ENCODE measurements around the gene RSRC2.

Gene RSRC2

GRCh38 chr12:122523846-122524718, 2.7 kb downstream of the RSRC2 start:
- no peak for DNase-seq
- no peak for TF ChIP-seq CTCF (IDR thresholded peaks at IDR 0.05; ENCODE audit: low read depth, low read length, missing control alignments)
- H3K4me3 ChIP-seq (ENCODE audit: low read depth, low read length): peak overlapping the region; percentile 64
- H3K36me3 ChIP-seq (replicated peaks): peaks cover 42% of the 10 kb centered on the region
- no peaks in the 10 kb centered on the region for H3K27me3 ChIP-seq (replicated peaks)
- in situ Hi-C loops (cut with HindIII; ENCODE audit: low pct_ligation_motif_present, low sequenced_read_pairs): no loop called here
- peak overlapping the region; percentile 68 for H3K27ac ChIP-seq

- no peaks in the 10 kb centered on the region for H3K27me3 ChIP-seq (replicated peaks)
- no peak for TF ChIP-seq CTCF (IDR thresholded peaks at IDR 0.05; ENCODE audit: low read depth, low read length, missing control alignments)
- H3K36me3 ChIP-seq (replicated peaks): peaks cover 50% of the 10 kb centered on the region
- in situ Hi-C loops (cut with HindIII; ENCODE audit: low pct_ligation_motif_present, low sequenced_read_pairs): no loop called here
- peak overlapping the region; percentile 68 for H3K27ac ChIP-seq
- peak; percentile 56 for DNase-seq
- H3K4me3 ChIP-seq (ENCODE audit: low read depth, low read length): peak overlapping the region; percentile 10
These were observed 3.5 kb downstream of the RSRC2 start for GRCh38 chr12:122523280-122523679.

- Histone ChIP-seq H3K36me3 (replicated peaks) (peaks cover 72% of the 10 kb centered on the region), H3K27ac (no peak overlapping the region), H3K27me3 (replicated peaks) (no peaks in the 10 kb centered on the region), H3K4me3 (ENCODE audit: low read depth, low read length) (no peak overlapping the region)
- no peak for DNase-seq
- TF ChIP-seq CTCF (IDR thresholded peaks at IDR 0.05; ENCODE audit: low read depth, low read length, missing control alignments): no peak
- in situ Hi-C loops (cut with HindIII; ENCODE audit: low pct_ligation_motif_present, low sequenced_read_pairs): no loop called here
These were observed 6.1 kb downstream of the RSRC2 start for GRCh38 chr12:122520676-122521075.

GRCh38 chr12:122519418-122519817, 7.3 kb downstream of the RSRC2 start:
- no peaks in the 10 kb centered on the region for H3K27me3 ChIP-seq (replicated peaks)
- H3K4me3 ChIP-seq (ENCODE audit: low read depth, low read length): no peak overlapping the region

GRCh38 chr12:122518908-122519307, 7.8 kb downstream of the RSRC2 start:
- Histone ChIP-seq H3K36me3 (replicated peaks) (peaks cover 76% of the 10 kb centered on the region), H3K27me3 (replicated peaks) (no peaks in the 10 kb centered on the region), H3K4me3 (ENCODE audit: low read depth, low read length) (no peak overlapping the region), H3K27ac (peak overlapping the region; percentile 85)
- DNase-seq: no peak
- in situ Hi-C loops (cut with HindIII; ENCODE audit: low pct_ligation_motif_present, low sequenced_read_pairs): no loop called here
- TF ChIP-seq CTCF (IDR thresholded peaks at IDR 0.05; ENCODE audit: low read depth, low read length, missing control alignments): no peak

More at GRCh38 chr12:122519418-122519817, 7.3 kb downstream of the RSRC2 start:
- Histone ChIP-seq H3K36me3 (replicated peaks) (peaks cover 78% of the 10 kb centered on the region), H3K27ac (no peak overlapping the region)
- no peak for DNase-seq
- no peak for TF ChIP-seq CTCF (IDR thresholded peaks at IDR 0.05; ENCODE audit: low read depth, low read length, missing control alignments)
- in situ Hi-C loops (cut with HindIII; ENCODE audit: low pct_ligation_motif_present, low sequenced_read_pairs): no loop called here

All from brain microvascular endothelial cell (primary cell).